A549 (cell line): Measurements from ENCODE around the gene TSC22D1. TPM values are rescaled to one million over a fixed set of nuclear protein-coding genes. Genes with fewer than 3 reads are reported as not detected.

Source experiments
- ATAC-seq, 2 experiments: fragments of 200-7000 bp in 1 of 2; fragments of >200 bp in 1 of 2; cut with Nextera tagmentation in 1 of 2; cut with Tn5 transposase in 1 of 2; 3 replicates each; pipeline versions ENCODE4 v1.8.0 to v1.9.1; 2018 to 2020; ENCODE audit warnings: mild to moderate bottlenecking in 1 of 2, moderate library complexity in 1 of 2
- CTCF ChIA-PET: fragments of 300-600 bp; sonication (Branson Sonifier 250); formaldehyde crosslinking; extraction: SDS; loops from one replicate; lab custom pipeline; 2021; ENCODE audit warnings: antibody characterized with exemption, inconsistent platforms; lab: Yijun Ruan, JAX
- POLR2A ChIA-PET: fragments of 350-600 bp; formaldehyde crosslinking; extraction: SDS; loops from one replicate; lab custom pipeline; 2021; ENCODE audit warnings: antibody characterized with exemption, inconsistent platforms; lab: Yijun Ruan, JAX
- DNase-seq, 2 experiments: peaks; one replicate each; pipeline versions ENCODE4 v3.0.0 to v3.0.0-alpha.2; 2011 to 2016; ENCODE audit warnings: low read depth in 1 of 2, low spot score in 1 of 2
- FAIRE-seq: peaks from 2 replicates; lab custom pipeline; 2011; peaks lifted over from hg19 to GRCh38; lab: Jason Lieb, UNC
- H3K27ac ChIP-seq, 2 experiments: fragments of >200 bp; sonication (Bioruptor Twin); formaldehyde crosslinking; 3 replicates each; pipeline ENCODE4 v1.5.1; 2016 to 2017
- H3K4me1 ChIP-seq: fragments of >200 bp; sonication (Bioruptor Twin); formaldehyde crosslinking; 3 replicates; pipeline ENCODE4 v1.6.1; 2016
- H3K4me2 ChIP-seq: fragments of >200 bp; sonication (Bioruptor Twin); formaldehyde crosslinking; 3 replicates; pipeline ENCODE4 v1.6.1; 2016
- H3K4me3 ChIP-seq: fragments of >200 bp; sonication (Bioruptor Twin); formaldehyde crosslinking; 3 replicates; pipeline ENCODE4 v1.5.1; 2016
- H3K9me3 ChIP-seq: fragments of >200 bp; sonication (Bioruptor Twin); formaldehyde crosslinking; 3 replicates; pipeline ENCODE4 v1.6.1; 2016
- ATOH8 ChIP-seq: fragments of 250-450 bp; sonication (Bioruptor Pico); IDR thresholded peaks from 2 replicates; pipeline ENCODE4 v1.5.0; 2020; ENCODE audit warnings: low read depth, mild to moderate bottlenecking, moderate library complexity
- CBX2 ChIP-seq: fragments of 200-600 bp; sonication (generic); IDR thresholded peaks from 2 replicates; pipeline ENCODE4 v1.6.1; 2016; ENCODE audit warnings: low read depth, mild to moderate bottlenecking, borderline replicate concordance
- CBX8 ChIP-seq: fragments of 200-600 bp; sonication (generic); IDR thresholded peaks from 2 replicates; pipeline ENCODE4 v1.6.1; 2016
- FOXS1 ChIP-seq: fragments of 250-450 bp; sonication (Bioruptor Pico); IDR thresholded peaks from 2 replicates; pipeline ENCODE4 v1.5.0; 2020; ENCODE audit warnings: mild to moderate bottlenecking, moderate library complexity
- GATA3 ChIP-seq: IDR thresholded peaks from 2 replicates; pipeline ENCODE4 v1.6.1; 2012; ENCODE audit warnings: borderline replicate concordance
- HEYL ChIP-seq: fragments of 250-450 bp; sonication (Bioruptor Pico); IDR thresholded peaks from 2 replicates; pipeline ENCODE4 v1.8.0; 2021; ENCODE audit warnings: mild to moderate bottlenecking, moderate library complexity
- HMGXB4 ChIP-seq: fragments of 250-450 bp; sonication (Bioruptor Pico); IDR thresholded peaks from 2 replicates; pipeline ENCODE4 v1.5.0; 2021; ENCODE audit warnings: mild to moderate bottlenecking, moderate library complexity, borderline replicate concordance
- HOXA7 ChIP-seq: fragments of 250-450 bp; sonication (Bioruptor Pico); IDR thresholded peaks from 2 replicates; pipeline ENCODE4 v1.5.0; 2020; ENCODE audit warnings: mild to moderate bottlenecking, moderate library complexity
- JUN ChIP-seq, 2 experiments: fragments of >200 bp; sonication (Bioruptor Twin); formaldehyde crosslinking; IDR thresholded peaks; 2 replicates in 1 of 2; 3 replicates in 1 of 2; pipeline ENCODE4 v1.6.1; 2016 to 2017
- POLR2A ChIP-seq: IDR thresholded peaks from 2 replicates; pipeline ENCODE4 v1.6.1; 2012; ENCODE audit warnings: mild to moderate bottlenecking, low read length
- POLR2AphosphoS2 ChIP-seq: conservative IDR thresholded peaks from 2 replicates; pipeline ENCODE4 v1.6.1; 2012; ENCODE audit warnings: low read length, improper control_type of control experiment, inconsistent platforms
- RCOR1 ChIP-seq: fragments of 150-350 bp; IDR thresholded peaks from 2 replicates; pipeline ENCODE4 v1.6.1; 2014; ENCODE audit warnings: antibody characterized with exemption, low read length, low read depth
- SMC3 ChIP-seq: fragments of >200 bp; sonication (Bioruptor Twin); formaldehyde crosslinking; IDR thresholded peaks from 3 replicates; pipeline ENCODE4 v1.6.1; 2018; ENCODE audit warnings: inconsistent platforms
- SREBF2 ChIP-seq: fragments of 450-650 bp; IDR thresholded peaks from 2 replicates; pipeline ENCODE4 v1.6.1; 2014; ENCODE audit warnings: mild to moderate bottlenecking, moderate library complexity
- ZC3H11A ChIP-seq: fragments of 450-650 bp; IDR thresholded peaks from 2 replicates; pipeline ENCODE4 v1.6.1; 2014; ENCODE audit warnings: antibody characterized with exemption, mild to moderate bottlenecking
- ZSCAN20 ChIP-seq: fragments of 250-450 bp; sonication (Bioruptor Pico); IDR thresholded peaks from 2 replicates; pipeline ENCODE4 v1.8.0; 2022; ENCODE audit warnings: mild to moderate bottlenecking, moderate library complexity
- WGBS: methylation state at CpG from one replicate; pipeline ENCODE4 v1.1.6; 2017; ENCODE audit errors: missing lambda C conversion rate; 5-methylcytosine and 5-hydroxymethylcytosine counted together
- polyA plus RNA-seq, 4 experiments: library from polyadenylated mRNA; depleted of rRNA in 3 of 4; stranded (reverse); fragments of >200 nt; fragmentation: RNase III in 1 of 4; extraction: RNeasy Plus Mini Kit Qiagen cat#74134 plus additional on column Dnase treatment in 1 of 4; gene quantifications; 2 replicates in 3 of 4; 3 replicates in 1 of 4; pipeline ENCODE4 v1.2.3, GENCODE V29; 2011 to 2017
- TF ChIP-seq, protein P1 (sequence below): IDR thresholded peaks from 2 replicates; pipeline ENCODE4 v1.6.1; 2012
- TF ChIP-seq, protein P2 (sequence below): fragments of 200-600 bp; sonication (generic); IDR thresholded peaks from 2 replicates; pipeline ENCODE4 v1.6.1; 2016; ENCODE audit warnings: antibody characterized with exemption, mild to moderate bottlenecking, moderate library complexity

Gene TSC22D1
- polyA plus RNA-seq, 2 of the 4 experiments (the other 2 are of a cell fraction): 66.8 to 196 TPM

DNA sequence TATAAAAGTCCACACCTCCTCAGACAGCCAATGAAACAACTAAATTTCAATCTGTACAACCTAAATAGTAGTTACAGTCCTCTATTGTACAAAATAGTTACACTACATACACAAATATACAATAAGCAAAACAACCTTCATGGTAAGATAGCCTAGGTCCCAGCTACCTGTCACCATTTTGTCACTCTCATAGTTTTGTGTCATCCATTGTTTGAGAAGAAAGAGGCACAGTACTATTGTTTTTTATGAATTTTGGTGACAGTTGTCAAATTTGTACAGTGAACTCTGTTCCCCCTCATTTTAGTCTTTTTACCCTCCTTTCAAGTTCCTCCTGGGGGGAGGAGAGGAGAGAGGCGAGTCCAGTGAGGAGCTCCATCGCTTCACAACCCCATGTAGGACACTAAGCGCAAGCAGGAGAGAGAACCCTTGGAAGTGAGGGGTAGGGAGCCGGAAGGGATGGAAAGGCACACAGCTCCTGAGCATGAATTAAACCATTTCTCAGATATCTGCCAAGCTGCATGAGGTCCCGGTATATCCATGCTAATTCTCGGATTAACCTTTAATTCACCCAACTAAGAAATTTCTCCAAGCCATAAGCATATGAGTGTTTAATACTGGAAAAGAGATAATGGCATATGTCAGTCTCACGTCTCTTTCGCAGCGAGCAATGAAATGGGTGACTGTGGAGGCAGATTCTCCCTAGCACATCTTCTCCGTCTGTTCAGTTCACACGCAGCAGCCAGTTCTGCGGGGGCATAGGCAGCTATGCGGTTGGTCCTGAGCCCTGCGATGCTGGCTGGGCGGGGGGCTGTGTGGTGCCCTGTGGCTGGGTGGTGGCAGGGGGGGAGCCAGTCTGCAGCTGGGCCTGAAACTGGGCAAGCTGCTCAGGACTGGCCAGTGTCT lies 142.0 kb downstream of the TSC22D1 start:
- FAIRE-seq (no peak), ATAC-seq (no peak), DNase-seq (no peak)
- Histone ChIP-seq H3K4me3 (peak overlapping the region; percentile 91), H3K4me1 (peaks cover 43% of the 10 kb centered on the region), H3K27ac (peak overlapping the region; percentile 94 to 97), H3K9me3 (no peaks in the 10 kb centered on the region), H3K4me2 (peak overlapping the region; percentile 69)
- POLR2A ChIA-PET: interaction anchor here (1.2 to 1.7 kb wide), 6 partner anchors 122 to 236 kb away, joined by 4 to 11 read pairs (median 7); no protein-coding TSS in a partner anchor
- TF ChIP-seq ZSCAN20 (CRISPR knock-in tag): no peak
- no peak for TF ChIP-seq SREBF2
- no peak for TF ChIP-seq ATOH8 (CRISPR knock-in tag)
- no peak for TF ChIP-seq JUN (IDR thresholded peaks at IDR 0.05)
- TF ChIP-seq HEYL: no peak
- TF ChIP-seq CBX8: no peak
- TF ChIP-seq POLR2AphosphoS2: no peak; the same call in 1 of the 2 replicates
- no peak for TF ChIP-seq FOXS1 (CRISPR knock-in tag)
- CTCF ChIA-PET: no interaction called here
- 84% methylated on average over 15 of the region's 15 CpGs for WGBS

DNA sequence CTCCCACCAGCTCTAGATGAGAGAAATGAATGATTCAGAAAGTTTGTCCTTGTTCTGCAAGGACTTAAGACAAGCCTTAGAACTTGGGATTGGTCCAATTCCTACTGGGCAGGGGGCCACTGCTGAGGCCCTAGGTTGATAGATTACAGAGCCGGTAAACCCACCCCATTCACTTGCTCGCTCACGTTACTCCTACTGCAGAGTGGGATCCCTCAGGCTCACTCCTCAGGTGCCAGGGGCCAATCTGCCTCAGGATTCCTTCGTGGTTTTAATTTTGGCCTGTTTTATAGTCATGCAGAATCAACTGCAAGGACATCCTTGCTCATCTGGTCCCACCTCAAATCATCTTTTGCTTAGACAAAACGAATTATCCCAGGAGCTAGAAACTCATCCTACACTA lies 143.5 kb downstream of the TSC22D1 start:
- no peak for TF ChIP-seq CBX2
- TF ChIP-seq, protein P1, sequence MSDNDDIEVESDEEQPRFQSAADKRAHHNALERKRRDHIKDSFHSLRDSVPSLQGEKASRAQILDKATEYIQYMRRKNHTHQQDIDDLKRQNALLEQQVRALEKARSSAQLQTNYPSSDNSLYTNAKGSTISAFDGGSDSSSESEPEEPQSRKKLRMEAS: no peak
- peak; percentile 49 to 51; a peak in 4 of 5 replicates for TF ChIP-seq JUN (IDR thresholded peaks at IDR 0.05)
- no peak for TF ChIP-seq CBX8
- TF ChIP-seq GATA3: no peak
- 0 out of 3 replicates have a peak, but pooled peaks have one; percentile 9 for TF ChIP-seq SMC3
- TF ChIP-seq POLR2A: peak; percentile 29; the same call in 1 of the 2 replicates
- TF ChIP-seq ZC3H11A: no peak
- TF ChIP-seq HOXA7 (CRISPR knock-in tag): peak; percentile 20; the same call in 1 of the 2 replicates
- TF ChIP-seq, protein P2, sequence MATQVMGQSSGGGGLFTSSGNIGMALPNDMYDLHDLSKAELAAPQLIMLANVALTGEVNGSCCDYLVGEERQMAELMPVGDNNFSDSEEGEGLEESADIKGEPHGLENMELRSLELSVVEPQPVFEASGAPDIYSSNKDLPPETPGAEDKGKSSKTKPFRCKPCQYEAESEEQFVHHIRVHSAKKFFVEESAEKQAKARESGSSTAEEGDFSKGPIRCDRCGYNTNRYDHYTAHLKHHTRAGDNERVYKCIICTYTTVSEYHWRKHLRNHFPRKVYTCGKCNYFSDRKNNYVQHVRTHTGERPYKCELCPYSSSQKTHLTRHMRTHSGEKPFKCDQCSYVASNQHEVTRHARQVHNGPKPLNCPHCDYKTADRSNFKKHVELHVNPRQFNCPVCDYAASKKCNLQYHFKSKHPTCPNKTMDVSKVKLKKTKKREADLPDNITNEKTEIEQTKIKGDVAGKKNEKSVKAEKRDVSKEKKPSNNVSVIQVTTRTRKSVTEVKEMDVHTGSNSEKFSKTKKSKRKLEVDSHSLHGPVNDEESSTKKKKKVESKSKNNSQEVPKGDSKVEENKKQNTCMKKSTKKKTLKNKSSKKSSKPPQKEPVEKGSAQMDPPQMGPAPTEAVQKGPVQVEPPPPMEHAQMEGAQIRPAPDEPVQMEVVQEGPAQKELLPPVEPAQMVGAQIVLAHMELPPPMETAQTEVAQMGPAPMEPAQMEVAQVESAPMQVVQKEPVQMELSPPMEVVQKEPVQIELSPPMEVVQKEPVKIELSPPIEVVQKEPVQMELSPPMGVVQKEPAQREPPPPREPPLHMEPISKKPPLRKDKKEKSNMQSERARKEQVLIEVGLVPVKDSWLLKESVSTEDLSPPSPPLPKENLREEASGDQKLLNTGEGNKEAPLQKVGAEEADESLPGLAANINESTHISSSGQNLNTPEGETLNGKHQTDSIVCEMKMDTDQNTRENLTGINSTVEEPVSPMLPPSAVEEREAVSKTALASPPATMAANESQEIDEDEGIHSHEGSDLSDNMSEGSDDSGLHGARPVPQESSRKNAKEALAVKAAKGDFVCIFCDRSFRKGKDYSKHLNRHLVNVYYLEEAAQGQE: no peak
- no peak for TF ChIP-seq RCOR1
- TF ChIP-seq HMGXB4: no peak
- Histone ChIP-seq H3K4me3 (no peak overlapping the region), H3K9me3 (peaks cover 4% of the 10 kb centered on the region), H3K4me1 (peaks cover 36% of the 10 kb centered on the region), H3K4me2 (peak overlapping the region; percentile 69), H3K27ac (peak overlapping the region; percentile 28 to 94; a peak in 3 of 6 replicates)
- ATAC-seq (no peak), FAIRE-seq (no peak), DNase-seq (peak in 1 of 2 experiments; percentile 39)
- ChIA-PET CTCF (interaction anchor here (0.7 to 1.1 kb wide), 2 partner anchors 523 to 524 kb away, joined by 3 read pairs; no protein-coding TSS in a partner anchor), POLR2A (interaction anchor here (1.4 to 1.5 kb wide), 2 partner anchors 122 to 126 kb away, joined by 6 to 7 read pairs; no protein-coding TSS in a partner anchor)
- 76% methylated on average over 5 of the region's 5 CpGs for WGBS
